Uterus (tissue), 2 donors: ENCODE measurements around the gene ARHGEF10L.
"Not testable (repeated sequence)": the region's sequence is repeated elsewhere in the genome, so short reads cannot be mapped to it uniquely, and the experiment has no call there.

Experiments
- CTCF ChIP-seq, 4 experiments: fragments of 200-600 bp in 2 of 4; fragments of 450-650 bp in 2 of 4; sonication (generic) in 2 of 4; IDR thresholded peaks; one replicate each; pipeline ENCODE4 v1.5.1; 2016 to 2019; ENCODE audit warnings: antibody characterized with exemption in 4 of 4, mild to moderate bottlenecking in 2 of 4, moderate library complexity in 1 of 4
- POLR2A ChIP-seq, 2 donors: fragments of 450-650 bp; IDR thresholded peaks; one replicate each; pipeline ENCODE4 v1.6.1; 2016; ENCODE audit warnings: antibody characterized with exemption in 2 of 2, mild to moderate bottlenecking in 1 of 2, moderate library complexity in 1 of 2

GRCh38 chr1:17507200-17507599, 32.3 kb upstream of the ARHGEF10L start:
- TF ChIP-seq CTCF, POLR2A (IDR thresholded peaks at IDR 0.05): not testable (repeated sequence)
